HG03103 (cell line): ENCODE data around the gene MAP1LC3A.
"Not testable (repeated sequence)": the region's sequence is repeated elsewhere in the genome, so short reads cannot be mapped to it uniquely, and the experiment has no call there.

Experiments used
- ATAC-seq: cut with Tn5 transposase; IDR thresholded peaks from one replicate; pipeline ENCODE4 v1.9.1; 2021; ENCODE audit warnings: low read depth; ENCODE audit not compliant: unreplicated experiment

MAP1LC3A gene

GRCh38 chr20:34558320-34559218 is at the start of gene MAP1LC3A:
Gene MAP1LC3A (plus strand): TSS chr20:34558718. CDS start chr20:34558869, 151 bp downstream.
- ATAC-seq, result no peak

- ATAC-seq, result no peak
Measured at GRCh38 chr20:34510575-34510974, 47.9 kb upstream of the MAP1LC3A start.

DNA sequence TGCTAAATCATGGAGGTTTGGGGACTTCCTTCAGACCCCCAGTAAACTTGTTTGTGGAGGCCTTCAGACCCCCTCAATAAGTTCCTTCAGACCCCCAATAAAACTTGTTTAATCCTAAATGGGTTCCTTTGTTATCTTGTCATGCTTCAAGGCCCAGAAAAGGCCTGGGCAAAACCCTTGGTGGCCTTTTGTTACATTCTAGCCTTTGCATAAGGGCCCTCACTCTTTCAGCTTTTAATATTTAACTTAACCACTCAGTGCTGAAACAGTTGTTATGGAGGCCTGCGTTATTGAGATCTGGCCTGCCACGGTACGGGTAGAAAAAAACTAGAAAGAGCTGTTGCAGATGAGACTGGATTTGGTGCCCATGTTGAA is 46.6 kb upstream of the MAP1LC3A start:
- ATAC-seq, result no peak

GRCh38 chr20:34512266-34512954 is 46.1 kb upstream of the MAP1LC3A start:
- no peak for ATAC-seq

GRCh38 chr20:34512955-34513419 is 45.5 kb upstream of the MAP1LC3A start:
- no peak for ATAC-seq

DNA sequence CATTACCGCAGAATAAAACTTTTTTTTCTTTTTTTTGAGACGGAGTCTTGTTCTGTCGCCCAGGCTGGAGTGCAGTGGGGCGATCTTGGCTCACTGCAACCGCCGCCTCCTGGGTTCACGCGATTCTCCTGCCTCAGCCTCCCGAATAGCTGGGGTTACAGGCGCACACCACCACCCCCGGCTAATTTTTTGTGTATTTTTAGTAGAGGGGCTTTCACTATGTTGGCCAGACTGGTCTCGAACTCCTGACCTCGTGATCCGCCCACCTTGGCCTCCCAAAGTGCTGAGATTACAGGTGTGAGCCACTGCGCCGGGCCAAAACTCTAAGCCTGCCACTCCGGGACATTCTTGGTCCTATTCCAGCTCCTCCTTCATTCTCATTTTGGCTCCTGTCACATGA is 44.5 kb upstream of the MAP1LC3A start:
- ATAC-seq, result not testable (repeated sequence)

DNA sequence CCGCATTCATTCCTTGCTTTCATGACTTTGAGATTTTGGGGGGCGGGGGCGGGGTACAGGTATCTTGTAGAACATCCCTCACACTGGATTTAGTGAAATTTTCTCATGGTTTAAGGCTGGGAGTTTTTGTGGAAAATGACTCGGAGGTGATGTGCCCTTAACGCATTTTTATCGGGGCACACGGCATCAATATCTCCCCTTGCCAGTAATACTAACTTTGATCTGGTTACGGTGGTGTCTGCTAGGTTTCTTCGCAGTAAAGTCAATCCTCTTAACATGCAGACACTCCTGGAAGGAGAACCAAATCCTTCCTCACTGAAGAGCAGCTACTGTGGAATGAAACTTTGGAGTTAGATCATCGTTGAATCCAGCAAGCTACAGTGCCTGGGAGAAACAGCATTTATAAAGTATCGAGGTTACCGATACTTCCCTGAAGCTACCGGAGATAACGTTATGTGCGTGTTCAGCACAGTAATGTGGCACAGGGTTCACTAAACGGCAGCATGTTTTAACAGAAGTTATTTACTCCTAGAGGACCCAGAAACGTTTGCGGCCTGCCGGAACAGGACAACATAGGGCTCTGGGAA is 43.5 kb upstream of the MAP1LC3A start:
- no peak for ATAC-seq

GRCh38 chr20:34515484-34516246 is 42.9 kb upstream of the MAP1LC3A start:
- ATAC-seq, result peak; percentile 46

- peak; percentile 70 for ATAC-seq
Measured at GRCh38 chr20:34516247-34517113, 42.0 kb upstream of the MAP1LC3A start, which contains the start of gene DYNLRB1. Gene DYNLRB1 (plus strand): TSS chr20:34516422. CDS start chr20:34516459, 37 bp downstream.

- ATAC-seq, result no peak
Measured at GRCh38 chr20:34517114-34517505, 41.4 kb upstream of the MAP1LC3A start.

GRCh38 chr20:34518863-34519262 is 39.7 kb upstream of the MAP1LC3A start:
- not testable (repeated sequence) for ATAC-seq

- not testable (repeated sequence) for ATAC-seq
Measured at GRCh38 chr20:34519841-34520240, 38.7 kb upstream of the MAP1LC3A start.

DNA sequence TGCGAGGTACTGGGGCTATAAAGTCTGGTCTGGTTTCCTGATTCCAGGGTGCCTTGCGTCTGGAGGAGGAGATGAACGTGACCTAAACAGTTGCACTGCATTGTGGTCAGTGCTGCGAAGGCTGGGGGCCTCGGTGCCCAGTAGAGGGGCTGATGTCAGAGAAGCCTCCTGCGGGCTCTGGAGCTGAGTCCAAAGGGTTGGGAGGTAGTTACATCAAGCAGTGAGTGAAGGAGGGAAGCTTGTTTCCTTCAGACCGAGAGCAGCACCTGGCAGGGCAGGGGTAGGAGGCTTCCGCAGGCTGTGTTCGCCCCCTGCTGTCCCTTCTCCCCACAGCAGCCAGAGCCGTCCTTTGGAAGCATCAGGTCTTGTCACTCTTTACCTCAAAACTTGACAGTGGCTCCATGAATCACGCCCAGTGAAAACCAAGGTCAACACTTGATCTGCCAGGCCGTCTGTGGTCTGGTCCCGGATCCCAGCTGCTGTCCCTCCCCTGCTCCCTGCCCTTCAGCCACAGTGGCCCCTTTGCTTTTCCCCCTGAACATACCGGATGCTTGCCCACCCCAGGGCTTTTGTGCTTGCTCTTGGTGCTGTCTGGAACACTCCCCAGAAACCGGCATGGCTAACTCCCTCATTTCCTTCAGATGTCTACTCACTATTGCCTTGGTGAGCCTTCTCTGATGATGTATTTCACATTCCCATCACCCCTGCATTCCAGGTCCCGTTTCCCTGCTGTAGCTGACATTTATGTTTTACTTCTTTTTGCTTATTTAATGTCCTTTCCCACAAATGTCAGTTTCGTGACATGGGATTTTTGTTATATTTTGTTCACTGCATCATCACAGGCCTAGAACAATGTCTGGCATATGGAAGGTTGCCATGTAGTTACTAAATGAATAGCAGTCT is 35.3 kb upstream of the MAP1LC3A start:
- no peak for ATAC-seq

- no peak for ATAC-seq
Measured at GRCh38 chr20:34524426-34524825, 34.1 kb upstream of the MAP1LC3A start.

DNA sequence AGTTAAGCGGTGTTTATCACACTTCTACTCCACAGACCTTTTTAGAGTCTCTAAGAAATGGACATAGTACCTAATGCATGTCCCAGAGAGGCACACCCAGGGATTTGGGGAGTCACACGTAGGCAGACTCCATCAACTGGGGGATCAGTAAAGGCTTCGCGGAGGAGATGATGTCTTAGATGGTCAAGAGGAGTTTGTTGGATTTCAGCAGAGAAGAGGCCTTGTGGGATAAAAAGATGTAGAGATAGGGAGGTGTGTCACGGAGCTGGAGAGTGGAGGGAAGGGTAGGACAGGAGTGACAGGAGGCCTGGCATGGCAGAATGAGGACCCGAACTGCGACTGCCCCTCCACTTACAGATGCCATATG is 33.2 kb upstream of the MAP1LC3A start:
- no peak for ATAC-seq

DNA sequence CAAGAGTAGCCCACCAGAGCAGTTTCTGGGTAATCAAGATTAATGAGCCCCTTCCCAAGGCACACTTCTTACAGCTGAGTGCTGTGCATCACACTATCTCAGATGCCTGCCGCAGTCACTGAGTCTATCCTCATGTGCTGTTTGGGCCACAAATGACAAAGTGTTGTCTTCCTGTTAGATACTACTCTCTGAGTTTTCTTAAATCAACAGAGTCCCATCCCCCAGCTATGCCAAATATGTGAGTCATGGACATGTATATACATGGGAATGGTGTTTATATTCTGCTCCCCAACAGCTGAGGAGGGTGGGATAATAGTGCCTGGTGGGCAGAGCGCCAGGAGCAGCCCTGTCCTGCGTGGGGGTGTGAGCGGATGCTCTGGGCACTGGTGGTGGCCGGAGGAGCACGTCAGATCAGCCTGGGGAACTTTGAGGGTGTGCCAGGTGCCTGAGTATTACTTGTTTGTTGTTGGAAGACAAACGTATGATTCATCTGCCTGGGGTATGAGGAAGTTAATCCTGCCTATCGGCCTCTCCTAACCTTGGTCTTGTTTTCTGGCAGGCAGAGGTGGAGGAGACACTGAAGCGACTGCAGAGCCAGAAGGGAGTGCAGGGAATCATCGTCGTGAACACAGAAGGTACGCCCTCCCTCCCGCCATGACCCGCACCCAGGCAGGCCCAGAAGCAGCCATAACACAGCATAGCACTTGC is 32.7 kb upstream of the MAP1LC3A start:
- ATAC-seq, result no peak

DNA sequence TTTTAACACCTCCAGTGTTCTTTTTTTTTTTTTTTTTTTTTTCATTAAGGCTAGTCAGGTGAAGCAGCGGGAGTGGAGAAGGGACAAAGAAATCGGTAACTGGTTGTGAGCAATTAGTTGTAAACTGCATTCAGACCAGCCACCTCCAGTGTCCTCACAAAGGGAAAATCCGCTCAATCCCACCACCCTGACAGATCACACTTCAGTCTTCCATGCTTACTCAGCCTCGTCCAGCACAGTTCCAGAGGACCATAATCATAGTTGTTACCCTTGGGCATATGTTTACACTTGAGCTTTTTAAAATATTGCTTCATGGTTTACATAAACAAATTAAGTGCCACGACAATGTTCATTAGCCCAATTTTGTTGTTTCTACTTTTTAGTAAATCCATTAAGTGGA is 32.1 kb upstream of the MAP1LC3A start:
- no peak for ATAC-seq

DNA sequence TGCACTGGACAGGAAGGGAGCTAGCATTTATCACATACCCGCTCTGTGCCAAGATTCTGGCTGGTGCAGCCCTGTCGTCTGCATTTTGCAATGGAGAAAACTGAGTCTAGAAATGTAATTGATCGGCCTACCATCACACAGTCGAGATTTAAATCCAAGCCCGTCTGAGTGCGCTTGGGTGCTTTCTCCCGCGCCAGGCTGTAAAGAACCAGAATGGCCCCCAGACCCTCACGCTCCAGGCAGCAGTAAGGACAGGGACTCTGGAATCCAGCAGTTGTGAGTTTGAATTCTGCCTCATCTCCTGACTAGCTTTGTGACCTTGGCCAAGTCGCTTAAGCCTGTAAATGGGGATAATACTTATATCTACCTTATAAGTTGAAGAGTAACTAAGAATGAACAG is 31.5 kb upstream of the MAP1LC3A start:
- no peak for ATAC-seq
